RWPE1 (cell line): ENCODE measurements around the gene SCN11A.
A peak's percentile ranks its signal among the peaks of the same experiment; 100 is the strongest.

Source experiments
- CTCF ChIA-PET: fragments of 350-600 bp; sonication (Branson Sonifier 250); formaldehyde crosslinking; extraction: SDS; loops from one replicate; lab custom pipeline; 2021; lab: Yijun Ruan, JAX
- POLR2A ChIA-PET: fragments of 400-600 bp; formaldehyde crosslinking; extraction: SDS; loops from one replicate; lab custom pipeline; 2020; ENCODE audit warnings: antibody characterized with exemption; ENCODE audit not compliant: low non-redundant PET; lab: Yijun Ruan, JAX
- DNase-seq: peaks from one replicate; pipeline ENCODE4 v3.0.0; 2012; ENCODE audit warnings: low spot score
- H3K27ac ChIP-seq: fragments of 450-650 bp; 2 replicates; pipeline ENCODE4 v1.5.1; 2017
- CTCF ChIP-seq: fragments of 450-650 bp; conservative IDR thresholded peaks from 2 replicates; pipeline ENCODE4 v1.5.1; 2017; ENCODE audit warnings: low read depth, mild to moderate bottlenecking

The SCN11A gene

GRCh38 chr3:39088456-39088855, 36.7 kb upstream of the SCN11A start:
- ChIA-PET POLR2A (no interaction called here), CTCF (interaction anchor here (0.6 kb wide), 1 partner anchor 23 kb away, joined by 5 read pairs; no protein-coding TSS in a partner anchor)
- TF ChIP-seq CTCF: no peak
- DNase-seq: no peak
- peak overlapping the region; percentile 20; the same call in 1 of the 2 replicates for H3K27ac ChIP-seq

GRCh38 chr3:39086144-39086543, 34.4 kb upstream of the SCN11A start:
- no peak overlapping the region for H3K27ac ChIP-seq
- ChIA-PET POLR2A (no interaction called here), CTCF (interaction anchor here (0.6 kb wide), 2 partner anchors 10 to 15 kb away, joined by 3 to 4 read pairs; no protein-coding TSS in a partner anchor)
- TF ChIP-seq CTCF: no peak
- DNase-seq: no peak

- ChIA-PET CTCF (no interaction called here), POLR2A (no interaction called here)
- H3K27ac ChIP-seq: no peak overlapping the region
- TF ChIP-seq CTCF: no peak
- no peak for DNase-seq
Measured at GRCh38 chr3:39082666-39083313, 31.0 kb upstream of the SCN11A start.

- H3K27ac ChIP-seq: no peak overlapping the region
- no peak for TF ChIP-seq CTCF
- CTCF ChIA-PET: no interaction called here
- no peak for DNase-seq
- POLR2A ChIA-PET: no interaction called here
Measured at GRCh38 chr3:39080026-39080425, 28.3 kb upstream of the SCN11A start.

- CTCF ChIA-PET: interaction anchor here (0.7 kb wide), 1 partner anchor 641 kb away, joined by 3 read pairs; no protein-coding TSS in a partner anchor
- TF ChIP-seq CTCF: peak; percentile 24; the same call in 1 of the 2 replicates
- POLR2A ChIA-PET: interaction anchor here (0.5 kb wide), 1 partner anchor 453 kb away, joined by 3 read pairs; no protein-coding TSS in a partner anchor
- no peak for DNase-seq
- no peak overlapping the region for H3K27ac ChIP-seq
Measured at GRCh38 chr3:39079530-39079929, 27.8 kb upstream of the SCN11A start.

- CTCF ChIA-PET: no interaction called here
- no peak for TF ChIP-seq CTCF
- no peak for DNase-seq
- POLR2A ChIA-PET: no interaction called here
- no peak overlapping the region for H3K27ac ChIP-seq
Measured at GRCh38 chr3:39075910-39076309, 24.2 kb upstream of the SCN11A start.
